ES-I3 (cell line): ENCODE measurements around the gene CD34.
"Not testable (repeated sequence)": the region's sequence is repeated elsewhere in the genome, so short reads cannot be mapped to it uniquely, and the experiment has no call there.

Experiments
- H3K36me3 ChIP-seq: 2 replicates; pipeline ENCODE4 v1.6.1; 2013; ENCODE audit warnings: mild to moderate bottlenecking, low read length, control low read depth, moderate library complexity; ENCODE audit not compliant: insufficient read depth
- H3K4me1 ChIP-seq: 2 replicates; pipeline ENCODE4 v1.6.1; 2013; ENCODE audit warnings: mild to moderate bottlenecking, control low read depth, low read length; ENCODE audit not compliant: insufficient read depth
- H3K9ac ChIP-seq: 2 replicates; pipeline ENCODE4 v1.6.1; 2013; ENCODE audit warnings: low read depth, mild to moderate bottlenecking, low read length, moderate library complexity
- H3K9me3 ChIP-seq: 2 replicates; pipeline ENCODE4 v1.6.1; 2013; ENCODE audit warnings: mild to moderate bottlenecking, low read length, moderate library complexity; ENCODE audit not compliant: control insufficient read depth, insufficient read depth

CD34 gene

GRCh38 chr1:207946756-207947155 is 35.8 kb upstream of the CD34 start:
- Histone ChIP-seq H3K9me3 (no peaks in the 10 kb centered on the region), H3K9ac (no peak overlapping the region), H3K4me1 (no peaks in the 10 kb centered on the region), H3K36me3 (no peaks in the 10 kb centered on the region)

GRCh38 chr1:207944571-207944970 is 33.6 kb upstream of the CD34 start:
- Histone ChIP-seq H3K9me3 (no peaks in the 10 kb centered on the region), H3K4me1 (no peaks in the 10 kb centered on the region), H3K9ac (no peak overlapping the region), H3K36me3 (no peaks in the 10 kb centered on the region)

- H3K36me3 ChIP-seq, H3K9ac ChIP-seq, H3K9me3 ChIP-seq, H3K4me1 ChIP-seq: not testable (repeated sequence)
Measured at GRCh38 chr1:207942337-207942741, 31.4 kb upstream of the CD34 start.

GRCh38 chr1:207941665-207942064 is 30.7 kb upstream of the CD34 start:
- Histone ChIP-seq H3K36me3 (no peaks in the 10 kb centered on the region), H3K9me3 (no peaks in the 10 kb centered on the region), H3K9ac (no peak overlapping the region), H3K4me1 (no peaks in the 10 kb centered on the region)

- no peaks in the 10 kb centered on the region for H3K4me1 ChIP-seq
- H3K9ac ChIP-seq = no peak overlapping the region
- no peaks in the 10 kb centered on the region for H3K36me3 ChIP-seq
Measured at GRCh38 chr1:207938016-207938415, 27.1 kb upstream of the CD34 start.

GRCh38 chr1:207937204-207937603 is 26.3 kb upstream of the CD34 start:
- no peaks in the 10 kb centered on the region for H3K36me3 ChIP-seq
- H3K9ac ChIP-seq = no peak overlapping the region
- H3K9me3 ChIP-seq = no peaks in the 10 kb centered on the region
- H3K4me1 ChIP-seq = no peaks in the 10 kb centered on the region

More at GRCh38 chr1:207938016-207938415, 27.1 kb upstream of the CD34 start:
- no peaks in the 10 kb centered on the region for H3K9me3 ChIP-seq

GRCh38 chr1:207935166-207935583 is 24.2 kb upstream of the CD34 start:
- Histone ChIP-seq H3K9me3 (no peaks in the 10 kb centered on the region; the same call in 1 of the 2 replicates), H3K9ac (no peak overlapping the region), H3K36me3 (no peaks in the 10 kb centered on the region), H3K4me1 (no peaks in the 10 kb centered on the region)

GRCh38 chr1:207933205-207933800 is 22.4 kb upstream of the CD34 start:
- Histone ChIP-seq H3K9me3 (no peaks in the 10 kb centered on the region; the same call in 1 of the 2 replicates), H3K9ac (no peak overlapping the region), H3K36me3 (no peaks in the 10 kb centered on the region), H3K4me1 (no peaks in the 10 kb centered on the region)

GRCh38 chr1:207926984-207927383 is 16.1 kb upstream of the CD34 start:
- no peaks in the 10 kb centered on the region for H3K36me3 ChIP-seq
- H3K4me1 ChIP-seq = peaks cover 17% of the 10 kb centered on the region
- no peak overlapping the region for H3K9ac ChIP-seq
- no peaks in the 10 kb centered on the region; the same call in 1 of the 2 replicates for H3K9me3 ChIP-seq

GRCh38 chr1:207925969-207926368 is 15.0 kb upstream of the CD34 start:
- not testable (repeated sequence) for H3K9me3 ChIP-seq, H3K9ac ChIP-seq, H3K36me3 ChIP-seq
- H3K4me1 ChIP-seq = peaks cover 17% of the 10 kb centered on the region

- H3K9ac ChIP-seq = no peak overlapping the region
- no peaks in the 10 kb centered on the region for H3K36me3 ChIP-seq
- peaks cover 17% of the 10 kb centered on the region for H3K4me1 ChIP-seq
- no peaks in the 10 kb centered on the region for H3K9me3 ChIP-seq
Measured at GRCh38 chr1:207925210-207925609, 14.3 kb upstream of the CD34 start.

GRCh38 chr1:207923561-207923960 is 12.6 kb upstream of the CD34 start:
- no peaks in the 10 kb centered on the region for H3K36me3 ChIP-seq
- no peak overlapping the region for H3K9ac ChIP-seq
- H3K4me1 ChIP-seq = peaks cover 17% of the 10 kb centered on the region
- H3K9me3 ChIP-seq = no peaks in the 10 kb centered on the region

- Histone ChIP-seq H3K9me3 (no peaks in the 10 kb centered on the region), H3K9ac (no peak overlapping the region), H3K36me3 (no peaks in the 10 kb centered on the region), H3K4me1 (peaks cover 21% of the 10 kb centered on the region)
Measured at GRCh38 chr1:207923121-207923520, 12.2 kb upstream of the CD34 start.

GRCh38 chr1:207922554-207922953 is 11.6 kb upstream of the CD34 start:
- peaks cover 25% of the 10 kb centered on the region for H3K4me1 ChIP-seq
- no peaks in the 10 kb centered on the region for H3K9me3 ChIP-seq
- no peak overlapping the region for H3K9ac ChIP-seq
- no peaks in the 10 kb centered on the region for H3K36me3 ChIP-seq

- Histone ChIP-seq H3K9me3 (no peaks in the 10 kb centered on the region), H3K4me1 (peaks cover 25% of the 10 kb centered on the region), H3K9ac (no peak overlapping the region), H3K36me3 (no peaks in the 10 kb centered on the region)
Measured at GRCh38 chr1:207921321-207921720, 10.4 kb upstream of the CD34 start.
